Mesendoderm (in vitro differentiated cells): ENCODE measurements around the gene XXYLT1.

Experiments
- DNase-seq: peaks from one replicate; pipeline ENCODE4 v3.0.0; 2013
- H2AK5ac ChIP-seq: 2 replicates; pipeline ENCODE4 v1.6.1; 2013; ENCODE audit warnings: low read length, inconsistent platforms
- H2BK120ac ChIP-seq: 2 replicates; pipeline ENCODE4 v1.6.1; 2013; ENCODE audit warnings: low read depth, mild to moderate bottlenecking, low read length, moderate library complexity, mixed read lengths
- H2BK15ac ChIP-seq: replicated peaks from 2 replicates; pipeline ENCODE4 v1.6.1; 2013; ENCODE audit warnings: low read depth, mild to moderate bottlenecking, moderate library complexity
- H2BK5ac ChIP-seq: 2 replicates; pipeline ENCODE4 v1.6.1; 2013; ENCODE audit warnings: low read length, inconsistent platforms
- H3K18ac ChIP-seq: 2 replicates; pipeline ENCODE4 v1.6.1; 2013; ENCODE audit warnings: mild to moderate bottlenecking, low read length, mixed read lengths
- H3K23ac ChIP-seq: one replicate; pipeline ENCODE4 v1.6.1; 2013; ENCODE audit warnings: low read length
- H3K27ac ChIP-seq: 2 replicates; pipeline ENCODE4 v1.5.1; 2013; ENCODE audit warnings: low read depth, mild to moderate bottlenecking, inconsistent platforms, low read length, moderate library complexity
- H3K27me3 ChIP-seq: 2 replicates; pipeline ENCODE4 v1.6.1; 2013; ENCODE audit warnings: low read length, control low read depth, mild to moderate bottlenecking, inconsistent platforms; ENCODE audit not compliant: insufficient read depth, poor library complexity
- H3K36me3 ChIP-seq: 2 replicates; pipeline ENCODE4 v1.6.1; 2013; ENCODE audit warnings: low read length, inconsistent platforms; ENCODE audit not compliant: control insufficient read depth, insufficient read depth
- H3K4ac ChIP-seq: one replicate; pipeline ENCODE4 v1.6.1; 2013; ENCODE audit warnings: low read depth, mild to moderate bottlenecking, low read length, moderate library complexity
- H3K4me1 ChIP-seq: 2 replicates; pipeline ENCODE4 v1.6.1; 2013; ENCODE audit warnings: low read depth, low read length, inconsistent platforms; ENCODE audit not compliant: control insufficient read depth
- H3K4me2 ChIP-seq: 2 replicates; pipeline ENCODE4 v1.6.1; 2013; ENCODE audit warnings: low read length
- H3K4me3 ChIP-seq: 2 replicates; pipeline ENCODE4 v1.5.1; 2013; ENCODE audit warnings: mild to moderate bottlenecking, low read length
- H3K56ac ChIP-seq: one replicate; pipeline ENCODE4 v1.6.1; 2013; ENCODE audit warnings: low read length
- H3K79me1 ChIP-seq: 2 replicates; pipeline ENCODE4 v1.6.1; 2013; ENCODE audit warnings: low read length, inconsistent platforms
- H3K79me2 ChIP-seq: 2 replicates; pipeline ENCODE4 v1.6.1; 2013; ENCODE audit warnings: mild to moderate bottlenecking, low read length; ENCODE audit not compliant: control insufficient read depth, insufficient read depth
- H3K9ac ChIP-seq: 2 replicates; pipeline ENCODE4 v1.6.1; 2013; ENCODE audit warnings: low read length, inconsistent platforms
- H4K5ac ChIP-seq: one replicate; pipeline ENCODE4 v1.6.1; 2013; ENCODE audit warnings: low read length
- H4K8ac ChIP-seq: one replicate; pipeline ENCODE4 v1.6.1; 2013; ENCODE audit warnings: low read depth, mild to moderate bottlenecking, control low read depth, low read length, moderate library complexity
- WGBS: extraction: QIAGEN DNeasy Blood & Tissue Kit; methylation state at CpG from one replicate; pipeline ENCODE4 v1.1.7; 2013; ENCODE audit warnings: low lambda C conversion rate, missing lambda C conversion rate; ENCODE audit not compliant: insufficient coverage; ENCODE audit errors: extremely low coverage; 5-methylcytosine and 5-hydroxymethylcytosine counted together

XXYLT1 gene

DNA sequence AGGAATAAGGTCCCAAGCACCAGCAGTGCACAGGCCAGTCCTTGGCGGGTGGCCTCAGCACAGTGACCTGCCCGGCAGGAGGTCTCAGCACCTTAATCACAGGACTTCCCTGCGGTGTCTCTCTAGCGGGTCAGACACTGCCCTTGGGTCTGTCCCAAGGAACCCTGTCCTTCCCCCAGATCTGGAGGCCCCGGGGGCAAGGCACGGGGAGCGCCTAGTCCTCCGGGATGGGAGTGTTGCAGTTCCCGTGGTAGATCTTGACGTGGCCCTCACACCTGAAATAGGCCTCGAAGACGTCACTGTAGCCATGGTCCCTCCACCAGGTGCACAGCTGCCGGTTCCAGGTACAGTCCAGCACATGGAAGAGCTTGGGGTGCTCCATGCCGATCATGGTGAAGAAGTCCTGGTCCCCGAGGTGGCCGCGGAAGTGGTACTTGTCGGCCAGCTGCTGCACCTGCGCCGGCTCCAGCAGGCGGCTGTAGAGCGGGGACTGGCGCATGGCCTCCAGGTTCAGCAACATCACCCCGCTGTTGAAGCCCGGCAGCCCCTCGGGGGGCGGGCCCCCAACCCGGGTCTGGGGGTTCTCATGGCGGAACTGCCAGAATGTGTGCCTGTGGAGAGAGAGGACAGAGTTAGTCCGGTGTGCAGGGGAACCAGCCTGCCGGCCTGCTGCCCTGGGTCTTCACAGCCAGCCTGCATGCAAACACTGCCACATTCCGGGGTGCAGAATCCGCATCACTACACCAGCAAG, 201.3 kb downstream of the XXYLT1 start:
- Histone ChIP-seq H2BK15ac (no peak overlapping the region), H4K5ac (no peak overlapping the region), H3K79me1 (no peaks in the 10 kb centered on the region), H2BK5ac (no peak overlapping the region), H3K9ac (no peak overlapping the region), H3K4ac (no peak overlapping the region), H3K4me1 (no peaks in the 10 kb centered on the region), H3K27ac (no peak overlapping the region), H3K4me3 (no peak overlapping the region), H2AK5ac (no peak overlapping the region), H3K23ac (no peak overlapping the region), H3K56ac (no peak overlapping the region), H4K8ac (no peak overlapping the region), H2BK120ac (no peak overlapping the region), H3K79me2 (no peaks in the 10 kb centered on the region), H3K18ac (no peak overlapping the region), H3K36me3 (peaks cover 1% of the 10 kb centered on the region), H3K27me3 (no peaks in the 10 kb centered on the region), H3K4me2 (no peak overlapping the region)
- DNase-seq, result no peak
- WGBS, result no CpG with 5 or more reads among the region's 33 CpGs

DNA sequence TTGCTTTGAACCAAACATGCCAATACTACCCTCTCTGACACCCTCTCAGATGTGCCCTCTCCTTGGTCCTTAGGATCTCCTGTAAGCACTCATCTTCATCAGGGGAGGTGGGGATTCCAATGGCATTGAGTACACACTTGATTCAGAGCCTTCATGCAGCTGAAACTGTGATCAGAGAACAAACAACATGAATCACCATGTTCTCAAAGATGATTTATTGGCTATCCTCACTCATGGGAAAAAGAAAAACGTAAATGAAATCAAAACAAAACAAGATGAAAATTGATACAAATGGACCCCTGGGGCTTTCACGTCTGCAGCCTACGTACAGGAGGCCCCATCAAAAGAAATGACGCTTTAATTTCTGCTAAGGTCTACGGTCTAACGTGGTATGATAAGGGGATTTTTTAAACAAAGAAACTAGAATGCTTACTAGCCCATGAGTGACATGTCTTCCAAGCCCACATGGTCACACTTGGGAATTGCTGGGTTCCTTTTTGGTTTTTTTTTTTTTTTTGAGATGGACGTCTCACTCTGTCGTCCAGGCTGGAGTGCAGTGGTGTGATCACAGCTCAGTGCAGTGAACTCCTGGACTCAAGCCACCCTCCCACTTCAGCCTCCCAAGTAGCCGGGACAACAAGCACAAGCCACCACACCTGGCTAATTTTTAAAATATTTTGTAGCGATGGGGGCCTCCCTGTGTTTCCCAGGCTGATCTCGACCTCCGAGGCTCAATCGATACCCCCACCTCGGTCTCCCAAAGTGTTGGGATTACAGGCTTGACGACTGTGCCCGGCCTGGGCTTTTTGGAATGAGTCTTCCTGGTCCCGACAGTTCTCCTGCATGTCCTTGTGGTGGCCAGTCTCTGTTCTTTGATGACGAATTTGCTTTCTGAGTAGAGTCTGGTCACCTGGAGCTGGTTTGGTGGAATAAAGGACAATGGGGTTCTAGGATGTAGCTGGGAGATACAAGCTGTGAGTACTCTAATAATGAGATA, 202.6 kb downstream of the XXYLT1 start:
- Histone ChIP-seq H3K27me3 (no peaks in the 10 kb centered on the region), H2AK5ac (no peak overlapping the region), H3K36me3 (peaks cover 1% of the 10 kb centered on the region), H2BK5ac (no peak overlapping the region), H3K4me1 (no peaks in the 10 kb centered on the region), H4K8ac (no peak overlapping the region), H3K4me3 (no peak overlapping the region), H2BK120ac (no peak overlapping the region), H3K23ac (no peak overlapping the region), H4K5ac (no peak overlapping the region), H3K18ac (no peak overlapping the region), H3K27ac (no peak overlapping the region), H3K9ac (no peak overlapping the region), H3K79me2 (no peaks in the 10 kb centered on the region), H3K4me2 (no peak overlapping the region), H3K79me1 (no peaks in the 10 kb centered on the region), H2BK15ac (no peak overlapping the region), H3K4ac (no peak overlapping the region), H3K56ac (no peak overlapping the region)
- no peak for DNase-seq
- WGBS, result no CpG with 5 or more reads among the region's 18 CpGs

DNA sequence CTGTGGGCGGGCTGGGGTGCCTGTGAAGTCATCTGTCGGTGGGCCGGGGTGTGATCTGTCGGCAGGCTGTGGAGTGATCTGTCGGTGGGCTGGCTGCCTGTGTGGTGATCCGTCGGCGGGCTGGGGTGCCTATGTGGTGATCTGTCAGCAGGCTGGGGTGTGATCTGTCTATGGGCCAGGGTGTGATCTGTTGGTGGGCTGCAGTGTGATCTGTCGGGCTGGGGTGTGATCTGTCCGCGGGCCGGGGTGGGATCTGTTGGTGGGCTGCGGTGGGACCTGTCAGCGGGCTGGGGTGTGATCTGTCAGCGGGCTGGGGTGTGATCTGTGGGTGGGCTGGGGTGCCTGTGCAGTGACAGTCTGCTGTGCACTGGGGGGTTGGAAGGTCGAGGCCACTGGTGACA, 204.5 kb downstream of the XXYLT1 start:
- H3K36me3 ChIP-seq, result peaks cover 1% of the 10 kb centered on the region
- no peak overlapping the region for H3K9ac ChIP-seq
- no peak overlapping the region for H4K5ac ChIP-seq
- H4K8ac ChIP-seq, result no peak overlapping the region
- no peak overlapping the region for H3K23ac ChIP-seq
- no peaks in the 10 kb centered on the region for H3K79me1 ChIP-seq
- H2BK120ac ChIP-seq, result no peak overlapping the region
- DNase-seq, result no peak
- H2AK5ac ChIP-seq, result no peak overlapping the region
- H3K27ac ChIP-seq, result no peak overlapping the region
- H3K18ac ChIP-seq, result no peak overlapping the region
- no peak overlapping the region for H3K4ac ChIP-seq
- H3K4me3 ChIP-seq, result no peak overlapping the region
- H3K4me1 ChIP-seq, result no peaks in the 10 kb centered on the region
- H3K27me3 ChIP-seq, result no peaks in the 10 kb centered on the region
- H3K4me2 ChIP-seq, result no peak overlapping the region
- H3K56ac ChIP-seq, result no peak overlapping the region
- H2BK5ac ChIP-seq, result no peak overlapping the region
- whole genome bisulfite sequencing, result no CpG with 5 or more reads among the region's 16 CpGs
- H2BK15ac ChIP-seq, result no peak overlapping the region
- H3K79me2 ChIP-seq, result no peaks in the 10 kb centered on the region

DNA sequence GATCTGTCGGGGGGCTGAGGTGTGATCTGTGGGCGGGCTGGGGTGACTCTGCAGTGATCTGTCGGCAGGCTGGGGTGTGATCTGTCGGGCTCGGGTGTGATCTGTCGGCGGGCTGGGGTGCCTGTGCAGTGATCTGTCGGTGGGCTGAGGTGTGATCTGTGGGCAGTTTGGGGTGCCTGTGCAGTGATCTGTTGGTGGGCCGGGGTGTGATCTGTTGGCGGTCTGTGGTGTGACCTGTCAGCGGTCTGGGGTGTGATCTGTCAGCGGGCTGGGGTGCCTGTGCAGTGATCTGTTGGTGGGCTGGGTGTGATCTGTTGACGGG, 205.1 kb downstream of the XXYLT1 start:
- Histone ChIP-seq H3K4ac (no peak overlapping the region), H2BK15ac (no peak overlapping the region), H2BK5ac (no peak overlapping the region), H3K27me3 (no peaks in the 10 kb centered on the region), H2BK120ac (no peak overlapping the region), H3K36me3 (peaks cover 1% of the 10 kb centered on the region), H2AK5ac (no peak overlapping the region), H4K5ac (no peak overlapping the region), H3K18ac (no peak overlapping the region), H3K56ac (no peak overlapping the region), H3K4me2 (no peak overlapping the region), H3K79me2 (no peaks in the 10 kb centered on the region), H3K79me1 (no peaks in the 10 kb centered on the region), H3K4me3 (no peak overlapping the region), H4K8ac (no peak overlapping the region), H3K27ac (no peak overlapping the region), H3K9ac (no peak overlapping the region), H3K4me1 (no peaks in the 10 kb centered on the region), H3K23ac (no peak overlapping the region)
- no peak for DNase-seq
- no CpG with 5 or more reads among the region's 13 CpGs for WGBS

DNA sequence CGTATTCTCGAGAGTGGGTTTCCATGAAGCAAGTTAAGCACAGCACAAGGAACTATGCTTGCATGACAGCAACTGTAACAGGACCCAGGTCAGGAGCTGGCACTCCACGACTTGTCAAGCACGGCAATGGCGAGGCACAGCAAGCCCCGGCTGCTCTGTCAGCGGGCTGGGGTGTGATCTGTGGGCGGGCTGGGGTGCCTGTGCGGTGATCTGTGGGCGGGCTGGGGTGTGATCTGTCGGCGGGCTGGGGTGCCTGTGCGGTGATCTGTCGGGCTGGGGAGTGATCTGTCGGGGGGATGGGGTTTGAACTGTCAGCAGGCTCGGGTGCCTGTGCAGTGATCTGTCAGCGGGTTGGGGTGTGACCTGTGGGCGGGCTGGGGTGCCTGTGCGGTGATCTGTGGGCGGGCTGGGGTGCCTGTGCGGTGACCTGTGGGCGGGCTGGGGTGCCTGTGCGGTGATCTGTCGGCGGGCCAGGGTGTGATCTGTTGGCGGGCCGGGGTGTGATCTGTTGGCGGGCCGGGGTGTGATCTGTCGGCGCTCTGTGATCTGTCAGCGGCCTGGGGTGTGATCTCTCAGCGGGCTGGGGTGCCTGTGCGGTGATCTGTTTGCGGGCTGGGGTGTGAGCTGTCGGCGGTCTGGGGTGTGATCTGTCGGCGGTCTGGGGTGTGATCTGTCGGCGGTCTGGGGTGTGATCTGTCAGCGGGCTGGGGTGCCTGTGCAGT, 205.7 kb downstream of the XXYLT1 start:
- Histone ChIP-seq H3K4me3 (no peak overlapping the region), H3K27ac (no peak overlapping the region)
- no CpG with 5 or more reads among the region's 42 CpGs for WGBS

More for the DNA sequence above, 205.7 kb downstream of the XXYLT1 start:
- H3K4me1 ChIP-seq, result no peaks in the 10 kb centered on the region
- H3K4ac ChIP-seq, result no peak overlapping the region
- H4K8ac ChIP-seq, result no peak overlapping the region
- H2BK5ac ChIP-seq, result no peak overlapping the region
- no peak overlapping the region for H3K18ac ChIP-seq
- H3K79me2 ChIP-seq, result no peaks in the 10 kb centered on the region
- H3K36me3 ChIP-seq, result peaks cover 1% of the 10 kb centered on the region
- no peak overlapping the region for H2BK15ac ChIP-seq
- H2BK120ac ChIP-seq, result no peak overlapping the region
- H2AK5ac ChIP-seq, result no peak overlapping the region
- H3K23ac ChIP-seq, result no peak overlapping the region
- H4K5ac ChIP-seq, result no peak overlapping the region
- no peak overlapping the region for H3K56ac ChIP-seq
- no peak for DNase-seq
- no peak overlapping the region for H3K4me2 ChIP-seq
- no peak overlapping the region for H3K9ac ChIP-seq
- H3K27me3 ChIP-seq, result no peaks in the 10 kb centered on the region
- no peaks in the 10 kb centered on the region for H3K79me1 ChIP-seq
